HCEC 1CT (cell line): ENCODE measurements around the gene LFNG.

Experiments
- DNase-seq: peaks from one replicate; pipeline ENCODE4 v3.0.0-alpha.2; 2017

The LFNG gene

GRCh38 chr7:2484868-2485267, 34.7 kb upstream of the LFNG start:
- no peak for DNase-seq

- no peak for DNase-seq
These were observed 31.8 kb upstream of the LFNG start for GRCh38 chr7:2487586-2488271.

GRCh38 chr7:2488272-2488645, 31.3 kb upstream of the LFNG start:
- no peak for DNase-seq

- DNase-seq, result no peak
These were observed 30.9 kb upstream of the LFNG start for GRCh38 chr7:2488681-2489080.

GRCh38 chr7:2490181-2490651, 29.4 kb upstream of the LFNG start:
- no peak for DNase-seq

- no peak for DNase-seq
These were observed 27.5 kb upstream of the LFNG start for GRCh38 chr7:2492038-2492437.

- DNase-seq, result no peak
These were observed 26.1 kb upstream of the LFNG start for GRCh38 chr7:2493205-2494164.

- DNase-seq, result no peak
These were observed 25.1 kb upstream of the LFNG start for GRCh38 chr7:2494191-2495130.

- DNase-seq, result no peak
These were observed 23.9 kb upstream of the LFNG start for GRCh38 chr7:2495418-2496299.

- no peak for DNase-seq
These were observed 23.2 kb upstream of the LFNG start for GRCh38 chr7:2496375-2496774.

GRCh38 chr7:2497065-2497464, 22.5 kb upstream of the LFNG start:
- no peak for DNase-seq

- DNase-seq, result no peak
These were observed 21.9 kb upstream of the LFNG start for GRCh38 chr7:2497500-2498336.

- no peak for DNase-seq
These were observed 20.9 kb upstream of the LFNG start for GRCh38 chr7:2498708-2499107.

- DNase-seq, result no peak
These were observed 20.4 kb upstream of the LFNG start for GRCh38 chr7:2499181-2499580.

- DNase-seq, result no peak
These were observed 19.7 kb upstream of the LFNG start for GRCh38 chr7:2499719-2500430.

GRCh38 chr7:2500701-2501100, 18.9 kb upstream of the LFNG start:
- no peak for DNase-seq

GRCh38 chr7:2501947-2502646, 17.5 kb upstream of the LFNG start:
- DNase-seq, result no peak

GRCh38 chr7:2502647-2502966, 17.0 kb upstream of the LFNG start:
- no peak for DNase-seq

GRCh38 chr7:2503056-2503941, 16.3 kb upstream of the LFNG start:
- DNase-seq, result no peak
